Right lung (tissue), 5 donors: ENCODE data around the gene PDXP. TPM values are rescaled to one million over a fixed set of nuclear protein-coding genes. Genes with fewer than 3 reads are reported as not detected.
"Not testable (repeated sequence)": the region's sequence is repeated elsewhere in the genome, so short reads cannot be mapped to it uniquely, and the experiment has no call there.

Experiments used
- DNase-seq, 2 donors: peaks; one replicate each; pipeline ENCODE4 v3.0.0-alpha.2; 2013
- polyA plus RNA-seq, 5 donors: library from polyadenylated mRNA; unstranded; fragments of 120-200 nt; gene quantifications; one replicate each; pipeline versions ENCODE4 v1.2.1 to v1.2.3, GENCODE V29; 2013; ENCODE audit warnings: inconsistent platforms in 1 of 5, low replicate concordance in 1 of 5; ENCODE audit not compliant: insufficient read length in 5 of 5, insufficient read depth in 1 of 5

The PDXP gene
- polyA plus RNA-seq, 5 donors = 10.1 to 15.5 (median 13.2) TPM

DNA sequence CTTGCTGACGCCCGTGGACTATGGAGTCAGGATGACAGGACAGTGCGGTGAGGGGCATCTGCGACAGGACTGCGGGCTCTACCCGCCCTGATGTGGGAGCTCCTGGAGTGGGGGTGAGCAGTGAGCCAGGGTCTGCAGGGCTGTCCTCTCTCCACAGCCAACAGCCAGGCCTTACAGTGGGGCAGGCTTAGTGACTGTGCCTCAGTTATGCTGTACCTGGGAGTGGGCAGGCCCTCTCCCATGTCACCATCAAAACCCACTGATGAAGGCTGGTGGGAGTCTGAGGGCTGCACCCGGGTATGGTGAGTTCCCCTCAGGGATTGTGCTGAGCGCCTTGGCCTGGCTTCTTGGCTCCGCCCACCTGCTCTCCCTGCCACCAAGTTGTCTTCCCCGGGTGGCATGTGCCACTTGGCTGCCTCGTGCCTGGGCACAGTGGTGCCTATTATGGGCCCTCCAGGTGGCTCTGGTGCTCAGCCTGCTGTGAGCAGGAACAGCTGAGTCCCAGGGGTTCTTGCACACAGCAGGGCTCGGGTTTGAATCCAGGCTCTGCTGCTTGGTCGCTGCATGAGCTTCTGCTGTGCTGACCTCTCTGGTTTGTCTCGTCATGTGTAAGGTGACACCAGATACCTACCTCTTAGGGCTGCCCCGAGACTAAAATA lies 34.2 kb downstream of the PDXP start:
- no peak for DNase-seq

DNA sequence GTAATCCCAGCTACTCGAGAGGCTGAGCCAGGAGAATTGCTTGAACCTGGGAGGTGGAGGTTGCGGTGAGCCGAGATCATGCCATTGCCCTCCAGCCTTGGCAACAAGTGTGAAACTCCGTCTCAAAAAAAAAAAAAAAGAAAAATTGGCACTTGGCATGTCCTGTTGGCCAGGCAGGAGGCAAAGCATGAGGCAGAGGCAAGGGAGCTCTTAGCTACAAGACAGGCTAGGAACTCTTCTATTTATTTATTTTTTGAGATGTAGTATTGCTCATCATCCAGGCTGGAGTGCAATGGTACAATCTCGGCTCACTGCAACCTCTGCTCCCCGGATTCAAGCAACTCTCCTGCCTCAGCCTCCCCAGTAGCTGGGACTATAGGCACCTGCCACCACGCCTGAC lies 35.6 kb downstream of the PDXP start:
- DNase-seq = not testable (repeated sequence)

DNA sequence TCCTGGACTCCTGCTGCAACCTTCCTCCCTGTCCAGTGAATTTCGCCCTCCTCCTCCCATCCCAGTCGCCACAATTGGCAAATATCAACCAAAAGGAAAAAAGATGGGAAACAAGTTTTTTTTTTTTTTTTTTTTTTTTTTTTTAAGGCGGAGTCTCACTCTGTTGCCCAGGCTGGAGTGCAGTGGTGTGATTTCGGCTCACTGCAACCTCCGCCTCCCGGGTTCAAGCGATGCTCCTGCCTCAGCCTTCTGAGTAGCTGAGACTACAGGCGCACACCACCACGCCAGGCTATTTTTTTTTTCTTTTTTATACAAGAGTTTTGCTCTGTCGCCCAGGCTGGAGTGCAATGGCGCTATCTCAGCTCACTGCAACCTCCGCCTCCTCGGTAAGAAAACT lies 37.7 kb downstream of the PDXP start:
- not testable (repeated sequence) for DNase-seq

DNA sequence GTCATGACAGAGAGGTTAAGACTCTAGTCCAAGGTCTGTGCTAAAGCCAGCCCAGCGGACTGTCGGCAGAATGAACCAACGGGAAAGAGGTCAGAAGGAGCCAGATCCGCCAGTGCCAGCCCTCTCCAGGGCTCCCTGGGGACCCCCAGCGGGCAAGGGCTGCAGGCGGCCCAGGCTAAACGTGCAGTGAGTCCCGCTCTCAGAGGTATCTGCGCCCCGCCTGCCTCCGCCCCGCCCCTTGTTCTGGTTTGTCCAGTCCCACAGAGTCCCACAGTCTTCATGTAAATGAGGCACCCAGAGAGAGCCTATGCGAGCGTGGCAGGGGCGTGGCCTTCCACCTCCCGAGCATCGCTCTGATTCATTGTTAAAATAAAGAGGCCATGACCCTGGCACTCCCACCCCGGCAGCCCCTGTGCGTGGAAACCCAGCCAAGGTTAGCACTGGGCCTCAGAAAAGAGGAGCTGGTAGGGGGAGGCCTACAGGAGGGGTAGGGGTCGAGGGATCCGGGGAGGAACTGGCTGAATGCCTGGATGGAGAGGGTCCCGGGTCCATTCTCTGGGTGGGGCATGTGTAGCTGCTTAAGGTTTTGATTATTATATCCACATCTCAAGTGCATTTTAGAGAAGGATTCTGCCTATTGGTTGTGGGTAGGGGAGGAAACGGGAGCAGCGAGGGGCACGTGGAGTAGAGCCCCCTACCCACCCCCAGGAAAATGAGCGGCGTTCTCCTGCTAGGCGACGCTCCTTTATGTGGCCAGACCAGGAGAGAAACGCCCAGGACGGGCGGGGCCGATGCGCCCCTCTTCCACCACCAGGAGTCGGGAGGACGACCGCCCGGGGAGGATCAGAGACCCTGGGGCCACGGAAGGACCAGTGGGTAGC lies 38.4 kb downstream of the PDXP start, which contains the start of gene TRIOBP:
TRIOBP (plus strand) TSS at position 392 of the 881 bp plus-strand sequence. CDS start 4,318 bp downstream, outside the sequence.
- peak; percentile 85 to 86 for DNase-seq

DNA sequence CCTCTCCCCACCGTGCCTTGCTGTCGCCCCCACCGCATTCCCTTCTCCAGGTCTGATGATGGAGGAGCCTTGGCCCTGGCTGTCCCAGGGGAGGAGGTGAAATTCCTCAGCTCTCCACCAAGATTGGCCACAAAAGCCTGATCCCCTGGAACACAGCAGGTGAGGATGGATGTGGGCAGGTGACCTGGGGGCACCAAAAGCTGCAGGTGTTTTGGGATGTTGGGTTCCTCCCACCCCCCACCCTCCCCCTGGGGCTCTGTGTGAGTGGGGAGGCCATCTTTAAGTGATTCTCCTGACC lies 39.0 kb downstream of the PDXP start:
- no peak for DNase-seq

DNA sequence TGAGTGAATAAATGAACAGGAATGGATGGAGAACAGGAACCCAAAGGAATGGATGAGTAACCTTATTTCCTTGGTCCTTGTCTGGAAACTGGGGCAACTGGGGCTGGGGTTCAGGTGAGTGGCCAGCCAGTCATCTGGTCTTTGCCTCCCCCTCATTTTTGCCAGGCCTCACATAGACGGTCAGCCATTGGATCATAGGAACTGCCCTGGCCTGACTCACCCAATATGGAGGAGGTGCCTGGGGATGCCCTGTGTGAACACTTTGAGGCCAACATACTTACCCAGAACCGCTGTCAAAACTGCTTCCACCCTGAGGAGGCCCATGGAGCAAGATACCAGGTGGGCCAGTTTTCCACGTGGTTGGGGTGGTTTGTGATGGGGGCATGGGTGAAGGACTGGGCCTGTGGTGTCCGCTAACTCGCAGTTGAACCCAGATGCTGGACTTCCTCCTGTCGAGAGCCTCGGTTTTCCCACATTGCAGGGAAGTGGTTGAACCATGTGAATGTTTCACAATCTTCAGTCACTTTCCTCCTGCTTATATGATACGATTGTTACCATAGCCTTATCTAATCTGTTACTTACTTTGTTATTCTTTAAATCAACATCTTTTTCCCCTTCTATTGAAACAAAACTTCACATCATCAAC lies 42.7 kb downstream of the PDXP start:
- DNase-seq = no peak

DNA sequence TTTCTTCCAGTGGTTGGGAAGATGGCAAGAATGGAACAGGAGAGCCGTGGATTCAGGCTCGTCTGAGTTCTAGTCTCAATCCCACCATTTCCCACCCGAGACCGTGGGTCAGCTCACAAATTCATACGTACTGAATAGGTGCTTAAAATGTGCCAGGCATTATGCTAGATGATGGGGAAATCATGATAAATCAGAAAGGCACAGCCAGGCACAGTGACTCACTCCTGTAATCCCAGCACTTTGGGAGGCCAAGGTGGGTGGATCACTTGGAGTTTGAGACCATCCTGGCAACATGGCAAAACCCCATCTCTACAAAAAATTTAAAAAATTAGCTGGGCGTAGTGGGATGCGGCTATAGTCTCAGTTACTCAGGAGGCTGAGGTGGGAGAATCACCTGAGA lies 45.4 kb downstream of the PDXP start:
- DNase-seq = no peak

DNA sequence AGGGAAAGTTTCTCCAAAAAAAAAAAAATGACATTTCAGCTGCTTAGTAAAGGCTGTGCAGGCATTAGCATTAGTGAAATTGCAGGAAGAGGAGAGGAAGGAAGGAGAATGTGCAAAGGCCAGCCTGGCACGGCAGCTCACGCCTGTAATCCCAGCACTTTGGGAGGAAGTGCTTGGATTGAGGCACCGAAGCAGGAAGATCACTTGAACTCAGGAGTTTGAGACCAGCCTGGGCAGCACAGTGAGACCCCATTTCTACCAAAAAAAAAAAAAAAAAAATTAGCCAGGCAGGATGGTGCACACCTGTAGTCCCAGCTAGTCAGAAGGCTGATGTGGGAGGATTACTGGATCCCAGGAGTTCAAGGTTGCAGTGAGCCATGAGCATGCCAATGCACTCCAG lies 46.1 kb downstream of the PDXP start:
- no peak for DNase-seq

DNA sequence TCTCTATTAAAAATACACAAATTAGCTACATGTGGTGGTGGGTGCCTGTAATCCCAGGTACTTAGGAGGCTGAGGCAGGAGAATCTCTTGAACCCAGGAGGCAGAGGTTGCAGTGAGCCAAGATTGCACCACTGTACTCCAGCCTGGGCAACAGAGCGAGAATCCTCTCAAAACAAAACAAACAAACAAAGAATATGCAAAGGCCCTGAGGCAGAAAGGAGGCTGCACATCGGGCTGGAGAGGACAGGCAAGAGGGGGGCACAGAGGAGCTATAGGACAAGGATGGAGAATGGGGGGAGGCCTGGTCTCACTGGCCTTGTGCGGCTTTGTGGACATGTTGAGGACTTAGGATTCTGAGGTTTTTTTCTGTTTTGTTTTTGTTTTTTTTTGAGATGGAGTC lies 46.7 kb downstream of the PDXP start:
- DNase-seq = no peak

DNA sequence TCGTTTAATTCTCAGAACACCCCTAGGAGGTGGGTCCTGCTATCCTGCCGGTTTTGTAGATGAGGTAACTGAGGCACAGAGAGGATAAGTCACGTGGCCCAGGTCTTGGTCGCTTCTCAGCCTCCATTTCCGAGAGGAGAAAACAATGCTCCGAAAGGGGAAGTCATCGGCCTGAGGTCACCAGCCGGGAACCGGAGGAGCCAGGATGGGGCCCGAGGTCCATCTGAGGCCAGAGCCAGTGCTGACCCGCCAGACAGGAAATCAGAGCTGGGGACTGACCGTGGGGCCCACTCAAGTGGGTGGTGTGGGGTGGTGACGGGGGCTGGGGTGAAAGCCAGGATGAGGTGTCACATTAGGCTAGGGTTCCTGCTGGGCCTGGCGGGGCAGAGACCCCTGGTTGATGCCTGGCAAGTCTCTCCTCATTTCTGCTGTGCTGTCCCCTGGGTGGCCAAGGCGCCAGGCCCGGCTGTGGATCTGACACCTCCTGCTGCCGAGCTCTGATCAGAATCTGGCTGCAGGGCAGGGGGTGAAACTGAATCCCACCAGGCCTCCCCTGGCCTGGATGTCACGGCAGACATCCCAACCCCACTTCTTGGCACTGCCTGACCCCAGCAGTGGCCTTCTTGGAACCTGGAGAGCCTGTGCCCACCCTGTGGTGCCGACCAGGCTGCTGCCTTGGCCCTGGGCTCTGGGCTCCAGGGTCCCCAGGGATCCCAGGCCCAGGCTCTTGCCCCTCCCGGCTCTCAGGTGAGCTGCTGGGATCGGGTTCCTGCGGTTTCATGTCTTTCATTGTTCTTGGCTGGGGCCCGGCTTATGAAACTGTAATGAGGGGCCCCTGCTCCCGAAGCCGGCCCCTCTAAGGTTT lies 50.3 kb downstream of the PDXP start:
- DNase-seq = no peak

DNA sequence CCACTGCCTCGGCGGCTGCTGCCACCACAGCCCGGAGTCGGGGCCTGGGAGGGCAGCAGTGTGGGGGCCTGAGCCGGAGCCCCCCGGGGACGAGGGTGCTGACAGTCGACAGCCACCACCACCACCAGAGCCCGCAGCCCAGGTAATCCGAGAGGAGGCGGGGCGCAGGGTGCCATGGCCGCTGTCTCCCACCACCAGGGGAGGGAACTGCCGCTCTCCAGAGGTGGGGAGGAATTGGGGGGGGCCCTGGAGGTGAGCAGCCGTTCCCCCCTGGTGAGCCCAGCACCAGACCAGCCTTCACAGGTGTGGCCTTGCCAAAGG lies 50.9 kb downstream of the PDXP start:
- no peak for DNase-seq

DNA sequence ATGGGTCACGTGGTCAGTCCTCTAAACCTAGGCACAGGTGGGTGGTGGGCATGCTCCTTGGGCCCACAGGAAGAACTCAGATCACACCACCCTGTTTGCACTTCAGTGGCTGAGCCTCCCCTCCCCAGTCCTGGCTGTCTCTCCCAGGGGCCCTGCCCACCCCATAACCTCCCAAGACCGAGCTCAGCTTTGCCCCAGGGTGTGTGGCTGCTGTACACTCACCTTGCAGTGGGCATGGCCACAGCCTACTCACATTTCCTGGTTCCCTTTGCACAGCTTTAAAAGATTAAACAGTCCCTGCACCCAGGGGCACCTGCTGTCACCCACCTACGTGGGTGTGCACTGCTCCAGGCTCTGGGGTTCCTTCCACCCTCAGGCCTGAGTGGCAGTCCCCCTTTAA lies 52.2 kb downstream of the PDXP start:
- DNase-seq = no peak

DNA sequence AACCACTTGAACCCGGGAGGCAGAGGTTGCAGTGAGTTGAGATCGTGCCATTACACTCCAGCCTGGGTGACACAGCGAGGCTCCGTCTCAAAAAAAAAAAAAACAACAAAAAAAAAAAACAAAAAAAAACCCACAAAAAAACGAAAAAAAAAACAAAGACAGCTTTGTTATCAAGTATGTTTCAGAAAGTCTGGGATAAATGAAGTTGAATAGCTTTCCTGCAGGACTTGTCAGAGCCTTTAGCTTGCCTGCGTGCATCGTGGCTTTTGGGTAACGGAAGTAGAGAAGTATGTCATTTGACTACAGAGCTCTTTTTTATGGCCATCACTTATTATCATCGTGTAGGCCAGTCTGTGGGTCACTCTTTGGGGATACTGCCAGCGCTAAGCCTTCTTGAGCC lies 53.0 kb downstream of the PDXP start:
- DNase-seq = no peak

DNA sequence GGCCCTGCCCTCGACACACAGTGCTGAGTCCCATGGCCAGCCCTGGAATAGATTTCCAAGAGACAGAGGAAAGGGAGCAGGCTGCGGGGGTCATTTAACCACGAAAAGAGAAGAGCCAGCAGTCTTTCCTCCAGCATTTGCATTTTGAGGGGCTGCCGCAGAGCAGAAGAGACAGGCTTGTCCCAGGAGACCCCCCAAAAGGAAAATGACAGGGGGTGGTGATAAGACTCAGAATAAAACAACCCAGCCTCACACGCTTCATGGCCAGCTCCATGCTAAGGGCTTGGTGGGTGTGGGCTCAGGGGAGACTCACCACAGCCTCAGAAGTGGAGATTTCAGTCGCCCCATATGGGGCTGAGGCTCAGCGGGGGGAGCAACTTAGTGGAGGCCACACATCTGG lies 55.2 kb downstream of the PDXP start:
- no peak for DNase-seq

DNA sequence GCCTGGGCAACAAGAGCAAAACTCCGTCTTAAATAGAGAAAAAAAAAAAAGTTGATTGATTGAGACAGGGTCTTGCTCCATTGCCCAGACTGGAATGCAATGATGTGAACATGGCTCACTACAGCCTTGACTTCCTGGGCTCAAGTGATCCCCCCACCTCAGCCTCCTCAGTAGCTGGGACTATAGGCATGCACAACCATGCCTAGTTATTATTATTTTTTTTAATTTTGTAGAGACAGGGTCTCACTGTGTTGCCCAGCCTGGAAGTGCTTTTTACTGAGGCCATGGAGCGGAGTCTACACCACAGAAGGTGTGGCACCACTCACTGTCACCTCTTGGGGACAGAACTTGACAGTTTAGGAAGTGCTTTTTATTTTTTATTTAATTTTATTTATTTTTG lies 56.1 kb downstream of the PDXP start:
- DNase-seq = no peak

DNA sequence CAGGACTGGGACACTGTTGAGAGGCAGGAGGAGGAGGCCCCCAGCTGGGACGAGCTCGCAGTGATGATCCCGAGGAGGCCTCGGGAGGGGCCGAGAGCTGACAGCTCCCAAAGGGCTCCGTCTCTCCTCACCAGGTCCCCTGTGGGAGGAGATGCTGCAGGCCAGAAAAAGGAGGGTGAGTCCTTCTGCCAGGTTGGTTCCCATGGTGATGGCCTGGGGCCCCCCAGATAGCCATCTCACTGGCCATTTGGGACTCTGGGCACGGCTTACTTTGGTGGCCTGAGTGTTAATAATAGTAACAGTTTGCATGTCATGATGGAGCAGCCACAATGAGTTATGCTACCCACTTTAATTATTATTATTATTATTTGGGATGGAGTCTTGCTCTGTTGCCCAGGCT lies 57.2 kb downstream of the PDXP start:
- DNase-seq = no peak

Other genes starting within 250 kb of the PDXP start
- gene ELFN2, start 231.2 kb upstream of the PDXP start, polyA plus RNA-seq = 1 to 10 TPM in 3 of 5 donors, under 1 TPM in 2; 0.51 to 2.0 (median 1.3) TPM
- gene MFNG, start 172.3 kb upstream of the PDXP start, polyA plus RNA-seq = 10 to 100 TPM; 13.5 to 25.9 (median 20.4) TPM
- 10 to 100 TPM; 11.0 to 19.4 (median 15.6) TPM for gene CARD10, start 139.3 kb upstream of the PDXP start, polyA plus RNA-seq
- gene CDC42EP1, start 98.2 kb upstream of the PDXP start, polyA plus RNA-seq = 10 to 100 TPM; 26.0 to 65.2 (median 40.4) TPM
- gene LGALS2, start 78.6 kb upstream of the PDXP start, polyA plus RNA-seq = 1 to 10 TPM in 4 of 5 donors, under 1 TPM in 1; 0.85 to 1.9 (median 1.2) TPM
- gene GGA1, start 49.9 kb upstream of the PDXP start, polyA plus RNA-seq = 10 to 100 TPM; 43.5 to 62.6 (median 55.2) TPM
- 10 to 100 TPM; 16.0 to 31.9 (median 23.0) TPM for gene SH3BP1, start 19.1 kb upstream of the PDXP start, polyA plus RNA-seq
- gene LGALS1, start 16.9 kb downstream of the PDXP start, polyA plus RNA-seq = 100 to 1,000 TPM; 571 to 929 (median 646) TPM
- gene NOL12, start 27.6 kb downstream of the PDXP start, polyA plus RNA-seq = 10 to 100 TPM; 17.1 to 28.2 (median 18.8) TPM
- gene TRIOBP, start 38.3 kb downstream of the PDXP start, polyA plus RNA-seq = 10 to 100 TPM; 51.7 to 86.8 (median 63.2) TPM
- gene GCAT, start 149.2 kb downstream of the PDXP start, polyA plus RNA-seq = 10 to 100 TPM in 1 of 5 donors, 1 to 10 TPM in 4; 6.9 to 12.6 (median 8.0) TPM
- under 1 TPM in 1 of 5 donors, not detected in 4; 0.13 TPM for gene GALR3, start 164.7 kb downstream of the PDXP start, polyA plus RNA-seq
- gene ANKRD54, start 185.6 kb downstream of the PDXP start, polyA plus RNA-seq = 10 to 100 TPM; 16.2 to 25.4 (median 19.6) TPM
- gene EIF3L, start 190.7 kb downstream of the PDXP start, polyA plus RNA-seq = 1,000 to 10,000 TPM in 4 of 5 donors, 100 to 1,000 TPM in 1; 979 to 1,210 (median 1,196) TPM
- gene MICALL1, start 247.6 kb downstream of the PDXP start, polyA plus RNA-seq = 10 to 100 TPM; 15.3 to 25.1 (median 15.9) TPM